ENCODE measurements around the gene PROC.
"Not testable (repeated sequence)": the region's sequence is repeated elsewhere in the genome, so short reads cannot be mapped to it uniquely, and the experiment has no call there.

The PROC gene

DNA sequence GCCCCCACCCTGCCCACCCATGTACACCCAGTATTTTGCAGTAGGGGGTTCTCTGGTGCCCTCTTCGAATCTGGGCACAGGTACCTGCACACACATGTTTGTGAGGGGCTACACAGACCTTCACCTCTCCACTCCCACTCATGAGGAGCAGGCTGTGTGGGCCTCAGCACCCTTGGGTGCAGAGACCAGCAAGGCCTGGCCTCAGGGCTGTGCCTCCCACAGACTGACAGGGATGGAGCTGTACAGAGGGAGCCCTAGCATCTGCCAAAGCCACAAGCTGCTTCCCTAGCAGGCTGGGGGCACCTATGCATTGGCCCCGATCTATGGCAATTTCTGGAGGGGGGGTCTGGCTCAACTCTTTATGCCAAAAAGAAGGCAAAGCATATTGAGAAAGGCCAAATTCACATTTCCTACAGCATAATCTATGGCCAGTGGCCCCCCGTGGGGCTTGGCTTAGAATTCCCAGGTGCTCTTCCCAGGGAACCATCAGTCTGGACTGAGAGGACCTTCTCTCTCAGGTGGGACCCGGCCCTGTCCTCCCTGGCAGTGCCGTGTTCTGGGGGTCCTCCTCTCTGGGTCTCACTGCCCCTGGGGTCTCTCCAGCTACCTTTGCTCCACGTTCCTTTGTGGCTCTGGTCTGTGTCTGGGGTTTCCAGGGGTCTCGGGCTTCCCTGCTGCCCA, 9.3 kb downstream of the PROC start:
- DNase-seq (ENCODE audit: low spot score): no peak

GRCh38 chr2:127428057-127428814, 10.0 kb downstream of the PROC start:
- no peak for DNase-seq (ENCODE audit: low spot score)

DNA sequence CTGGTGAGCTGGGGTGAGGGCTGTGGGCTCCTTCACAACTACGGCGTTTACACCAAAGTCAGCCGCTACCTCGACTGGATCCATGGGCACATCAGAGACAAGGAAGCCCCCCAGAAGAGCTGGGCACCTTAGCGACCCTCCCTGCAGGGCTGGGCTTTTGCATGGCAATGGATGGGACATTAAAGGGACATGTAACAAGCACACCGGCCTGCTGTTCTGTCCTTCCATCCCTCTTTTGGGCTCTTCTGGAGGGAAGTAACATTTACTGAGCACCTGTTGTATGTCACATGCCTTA, 10.5 kb downstream of the PROC start:
- no peak for DNase-seq (ENCODE audit: low spot score)

DNA sequence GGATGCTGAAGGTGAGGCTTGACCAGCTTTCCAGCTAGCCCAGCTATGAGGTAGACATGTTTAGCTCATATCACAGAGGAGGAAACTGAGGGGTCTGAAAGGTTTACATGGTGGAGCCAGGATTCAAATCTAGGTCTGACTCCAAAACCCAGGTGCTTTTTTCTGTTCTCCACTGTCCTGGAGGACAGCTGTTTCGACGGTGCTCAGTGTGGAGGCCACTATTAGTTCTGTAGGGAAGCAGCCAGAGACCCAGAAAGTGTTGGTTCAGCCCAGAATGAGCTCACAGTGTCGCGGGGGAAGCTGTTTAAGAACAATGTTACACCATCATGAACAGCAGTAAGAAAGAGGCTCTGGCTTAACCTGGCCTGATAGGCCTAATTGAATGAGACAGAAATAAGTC, 11.1 kb downstream of the PROC start:
- DNase-seq (ENCODE audit: low spot score): no peak

GRCh38 chr2:127429844-127430425, 11.7 kb downstream of the PROC start:
- DNase-seq (ENCODE audit: low spot score): no peak

GRCh38 chr2:127431408-127432023, 13.3 kb downstream of the PROC start:
- no peak for DNase-seq (ENCODE audit: low spot score)

GRCh38 chr2:127434515-127434914, 16.3 kb downstream of the PROC start:
- DNase-seq (ENCODE audit: low spot score): no peak

DNA sequence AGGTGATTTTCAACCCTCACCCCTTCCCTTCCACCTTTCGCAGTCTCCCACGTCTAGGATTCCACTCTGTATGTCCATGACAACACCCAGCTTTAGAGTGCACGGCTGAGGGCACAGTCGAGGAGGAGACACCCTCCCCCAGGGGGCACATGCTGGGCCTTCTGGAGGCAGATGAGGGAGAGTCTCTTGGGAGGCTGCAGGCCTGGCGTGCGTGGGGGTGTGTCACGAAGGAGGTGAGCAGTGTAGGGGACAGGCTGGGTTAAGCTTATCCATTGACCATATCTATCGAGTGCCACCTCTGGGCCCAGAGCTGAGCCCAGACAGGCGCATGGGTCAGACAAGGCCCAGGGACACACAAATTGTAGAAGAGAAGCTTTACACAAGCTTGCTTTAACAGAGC, 18.8 kb downstream of the PROC start:
- DNase-seq (ENCODE audit: low spot score): no peak

DNA sequence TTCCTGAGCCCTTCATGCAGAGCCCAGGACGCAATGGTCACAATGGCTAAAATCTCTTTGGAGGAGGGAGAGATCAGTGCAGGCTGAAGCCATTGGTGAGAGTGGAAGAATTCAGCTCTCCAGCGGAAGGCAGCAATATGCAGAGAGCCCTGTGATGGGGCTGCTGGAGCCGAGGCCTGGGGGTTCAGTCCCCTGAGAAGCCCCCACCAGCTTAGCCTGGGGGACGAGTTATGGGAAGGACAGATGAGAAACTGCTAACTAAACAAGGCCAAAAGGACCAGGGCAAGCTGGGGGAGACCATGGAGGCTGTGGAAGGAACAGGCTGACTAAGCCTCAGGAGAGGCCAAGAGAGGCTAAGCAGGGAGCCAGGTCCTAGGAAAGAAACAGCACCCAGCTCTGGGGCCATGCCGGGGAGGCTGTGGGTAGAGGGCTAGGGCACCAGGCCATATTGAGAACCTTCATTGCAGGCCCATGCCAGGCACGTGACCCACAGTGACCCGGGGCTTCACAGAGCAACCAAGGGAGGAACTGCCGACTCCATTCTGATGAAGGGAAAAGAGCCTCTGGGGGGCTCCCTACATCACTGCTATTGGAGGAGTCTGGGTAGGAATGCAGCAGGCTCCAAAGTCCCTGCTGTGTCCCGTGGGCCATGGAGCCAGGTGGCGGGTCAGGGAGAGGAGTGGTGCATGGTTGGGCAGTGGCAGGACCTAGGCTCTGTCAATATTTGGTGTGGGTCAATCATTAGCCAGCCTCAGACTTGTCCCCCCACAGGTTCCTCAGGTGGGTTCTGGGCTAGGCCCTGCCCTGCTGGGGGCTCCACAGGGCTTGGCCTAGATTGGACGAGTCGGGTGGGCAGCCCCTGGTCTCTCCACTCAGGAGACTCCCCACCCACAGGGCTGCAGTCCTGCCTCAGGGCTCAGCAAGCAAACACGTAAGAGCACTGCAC, 19.8 kb downstream of the PROC start:
- DNase-seq (ENCODE audit: low spot score): no peak

DNA sequence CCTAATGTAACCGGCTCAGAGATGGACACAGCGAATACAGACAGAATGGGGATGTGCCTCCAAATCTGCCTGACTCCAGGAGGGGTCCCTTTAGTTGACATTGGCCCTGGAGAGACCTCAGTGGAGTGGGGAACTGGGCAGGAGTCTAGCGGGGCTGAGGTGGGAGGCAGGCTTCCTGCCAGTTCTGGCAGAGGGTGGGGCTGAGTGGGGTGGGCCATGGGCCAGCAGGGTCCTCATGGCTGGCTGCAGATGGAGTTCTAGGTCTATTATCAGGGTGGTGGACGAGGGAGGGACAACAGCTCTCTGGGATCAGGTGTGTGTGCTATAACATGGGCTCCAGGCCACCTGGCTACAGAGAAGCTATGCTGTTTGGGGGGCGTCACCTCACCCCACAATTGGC, 21.1 kb downstream of the PROC start:
- DNase-seq (ENCODE audit: low spot score): no peak

- DNase-seq (ENCODE audit: low spot score): no peak
Observed at GRCh38 chr2:127448526-127448925, 30.3 kb downstream of the PROC start.

DNA sequence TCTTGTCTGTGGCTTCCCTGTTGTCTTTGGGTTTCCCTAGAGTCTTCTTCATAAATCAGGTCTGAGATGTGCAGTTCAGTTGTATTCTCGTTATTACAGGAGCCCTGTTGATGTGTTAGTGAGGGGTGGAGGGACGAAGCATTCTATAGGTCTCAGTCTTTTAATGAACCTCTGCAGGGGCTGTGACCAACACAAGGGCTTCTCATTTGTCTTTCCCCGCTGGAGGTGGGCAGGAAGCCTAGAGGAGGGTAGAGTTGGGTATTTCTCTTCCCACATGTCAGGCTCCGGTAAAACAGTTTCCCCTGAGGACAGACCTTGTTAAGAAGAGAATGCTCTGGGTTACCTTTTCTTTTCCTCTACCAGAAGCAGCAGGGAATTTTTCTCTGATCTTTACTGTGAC, 31.2 kb downstream of the PROC start:
- no peak for DNase-seq (ENCODE audit: low spot score)

DNA sequence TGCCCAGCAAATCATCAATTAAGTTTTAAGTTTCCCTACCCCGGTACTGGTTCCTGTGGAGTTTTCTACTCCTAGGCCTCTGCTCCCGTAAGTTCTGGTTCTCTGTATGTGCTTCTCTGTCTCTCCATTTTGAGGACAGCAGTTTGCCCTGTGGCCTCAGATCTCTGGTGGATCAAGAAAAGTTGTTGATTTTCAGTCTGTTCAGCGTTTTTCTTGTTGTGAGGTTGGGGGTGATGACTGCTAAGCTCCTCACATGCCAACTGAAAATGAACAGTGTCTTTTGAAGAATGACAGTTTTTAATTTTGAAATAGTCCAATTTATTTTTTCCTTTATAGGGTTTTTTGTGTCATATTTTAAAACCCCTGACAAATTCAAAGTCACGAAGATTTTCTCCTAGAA, 31.7 kb downstream of the PROC start:
- no peak for DNase-seq (ENCODE audit: low spot score)

GRCh38 chr2:127451981-127452380, 33.8 kb downstream of the PROC start:
- DNase-seq (ENCODE audit: low spot score): no peak

DNA sequence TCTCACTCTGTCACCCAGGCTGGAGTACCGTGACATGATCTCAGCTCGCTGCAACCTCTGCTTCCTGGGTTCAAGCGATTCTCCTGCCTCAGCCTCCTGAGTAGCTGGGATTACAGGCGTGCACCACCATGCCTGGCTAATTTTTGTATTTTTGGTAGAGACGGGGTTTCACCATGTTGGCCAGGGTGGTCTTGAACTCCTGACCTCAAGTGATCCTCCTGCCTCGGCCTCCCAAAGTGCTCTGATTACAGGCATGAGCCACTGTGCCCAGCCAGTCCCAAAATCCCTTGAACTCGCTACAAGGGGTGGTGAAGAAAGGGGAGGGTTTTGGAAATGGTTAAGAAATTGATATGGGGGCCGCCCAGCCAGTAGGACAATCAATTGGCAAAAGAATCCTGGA, 34.2 kb downstream of the PROC start:
- not testable (repeated sequence) for DNase-seq (ENCODE audit: low spot score)

GRCh38 chr2:127453013-127453391, 34.8 kb downstream of the PROC start:
- no peak for DNase-seq (ENCODE audit: low spot score)

GRCh38 chr2:127453392-127454171, 35.4 kb downstream of the PROC start:
- no peak for DNase-seq (ENCODE audit: low spot score)

GRCh38 chr2:127454595-127455565, 36.7 kb downstream of the PROC start:
- DNase-seq (ENCODE audit: low spot score): no peak

DNA sequence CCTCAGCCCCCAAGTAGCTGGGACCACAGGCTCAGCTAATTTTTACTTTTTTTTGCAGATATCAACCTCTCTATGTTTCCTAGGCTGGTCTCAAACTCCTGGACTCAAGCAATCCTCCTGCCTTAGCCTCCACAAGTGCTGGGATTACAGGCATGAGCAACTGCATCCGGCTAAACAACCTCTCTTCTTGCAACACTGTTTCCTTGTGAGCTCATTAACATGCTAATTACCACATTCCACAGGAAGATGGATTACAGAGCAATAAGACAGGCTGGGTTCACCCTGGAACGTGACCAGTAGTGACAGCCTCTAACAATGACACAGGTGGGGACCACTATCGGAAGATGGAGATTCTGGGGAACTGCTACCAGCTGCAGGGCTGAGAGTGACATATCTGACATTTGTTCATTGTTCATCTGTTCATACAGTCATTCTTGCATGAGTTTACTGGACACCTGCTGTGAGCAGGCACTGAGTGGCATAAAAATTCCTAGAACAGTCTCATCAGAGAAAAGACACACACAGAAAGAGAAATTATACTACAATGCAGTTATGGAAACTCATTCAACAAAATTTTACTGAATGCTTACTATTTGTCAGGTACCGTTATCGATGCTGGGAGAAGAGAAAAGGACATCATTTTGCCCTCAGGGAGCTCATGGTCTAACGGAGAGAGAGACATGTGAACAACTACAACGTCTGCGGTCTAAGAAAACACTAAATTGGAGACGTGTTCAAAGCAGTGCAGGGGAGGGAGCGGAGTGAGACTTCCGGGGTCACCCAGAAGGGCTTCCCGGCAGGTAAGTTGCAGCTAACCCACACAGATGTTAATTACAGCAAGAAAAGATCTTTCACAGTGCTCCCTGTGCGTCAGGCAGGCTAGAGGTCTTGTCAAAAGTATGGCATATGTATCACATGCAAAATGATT, 37.6 kb downstream of the PROC start:
- no peak for DNase-seq (ENCODE audit: low spot score)

Measured in activated CD4-positive, alpha-beta T cell treated with anti-CD3 and anti-CD28 coated beads, Interleukin-2, Interleukin-4, amounts not matched to agents 100 ng/mL and 50 ng/mL, durations not matched to agents 16 hours and 8 hours (primary cell).